HT1080 (cell line): ENCODE data around the gene USP28. TPM values are rescaled to one million over a fixed set of nuclear protein-coding genes. Genes with fewer than 3 reads are reported as not detected.
"Not testable (repeated sequence)": the region's sequence is repeated elsewhere in the genome, so short reads cannot be mapped to it uniquely, and the experiment has no call there.

ENCODE experiments used
- DNase-seq: peaks from one replicate; pipeline ENCODE4 v3.0.0-alpha.2; 2015; ENCODE audit warnings: low read depth
- total RNA-seq: library from RNA; depleted of rRNA; stranded (reverse); fragments of >200 nt; shearing (Covaris generic); gene quantifications from 2 replicates; pipeline ENCODE4 v1.2.3, GENCODE V29; 2014

Gene USP28
- total RNA-seq, 1 experiment from 2014 or later = 40.8 TPM

DNA sequence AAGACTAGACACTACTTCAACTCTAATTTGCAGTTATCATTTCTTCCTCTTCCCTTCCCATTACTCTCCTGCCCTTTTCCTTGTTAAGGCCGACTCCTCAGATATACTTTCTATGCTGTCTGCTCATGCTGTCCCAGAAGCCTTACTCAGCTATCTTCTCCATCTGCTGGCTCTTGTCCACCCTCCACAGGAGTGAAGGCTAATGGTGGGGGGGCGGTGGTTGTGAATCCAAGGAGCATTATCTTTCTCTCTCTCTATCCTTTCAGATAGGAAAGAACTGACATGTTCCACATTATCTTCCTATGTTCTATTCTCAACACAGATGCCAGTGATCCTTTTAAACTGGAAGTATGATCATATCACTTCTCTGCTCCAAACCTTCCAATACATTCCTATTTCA is 37.4 kb downstream of the USP28 start:
- DNase-seq = no peak

DNA sequence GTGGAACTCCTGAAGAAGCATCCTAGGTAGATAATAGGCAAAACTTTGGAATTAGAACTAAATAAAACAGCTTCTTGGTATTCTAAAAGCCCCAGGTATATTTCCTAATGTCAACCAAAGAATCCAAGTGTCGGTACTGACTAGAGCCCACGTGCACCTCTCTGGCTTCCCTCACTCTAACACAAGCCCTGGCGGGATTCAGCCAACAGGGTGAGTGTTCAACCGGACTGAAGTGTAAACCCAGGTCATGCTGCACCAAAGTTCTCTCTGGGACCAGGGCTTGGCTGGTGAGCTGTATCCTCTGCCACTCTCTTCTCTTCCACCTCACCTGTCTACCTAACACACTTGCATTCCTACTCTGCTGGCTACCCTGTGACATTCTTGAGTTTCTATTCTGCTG is 40.1 kb downstream of the USP28 start:
- DNase-seq = no peak

DNA sequence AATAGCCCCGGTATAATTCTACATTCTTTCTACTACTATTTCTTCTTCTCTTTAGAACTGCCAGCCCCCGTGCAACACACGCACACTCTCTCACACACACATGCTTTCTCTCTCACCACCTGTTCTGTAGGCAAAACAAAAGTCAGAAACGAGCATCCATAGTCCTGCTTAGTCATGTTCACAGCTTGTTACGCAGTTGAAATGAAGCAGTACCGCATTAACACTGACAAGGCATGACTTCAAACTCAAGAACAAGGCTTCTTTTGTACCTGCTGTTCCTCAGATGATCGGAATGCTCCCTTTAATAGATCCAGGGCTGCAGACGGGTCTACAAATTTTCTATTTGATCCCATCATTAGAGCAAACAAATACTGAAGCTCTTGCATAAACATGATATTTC is 42.2 kb downstream of the USP28 start:
- no peak for DNase-seq

DNA sequence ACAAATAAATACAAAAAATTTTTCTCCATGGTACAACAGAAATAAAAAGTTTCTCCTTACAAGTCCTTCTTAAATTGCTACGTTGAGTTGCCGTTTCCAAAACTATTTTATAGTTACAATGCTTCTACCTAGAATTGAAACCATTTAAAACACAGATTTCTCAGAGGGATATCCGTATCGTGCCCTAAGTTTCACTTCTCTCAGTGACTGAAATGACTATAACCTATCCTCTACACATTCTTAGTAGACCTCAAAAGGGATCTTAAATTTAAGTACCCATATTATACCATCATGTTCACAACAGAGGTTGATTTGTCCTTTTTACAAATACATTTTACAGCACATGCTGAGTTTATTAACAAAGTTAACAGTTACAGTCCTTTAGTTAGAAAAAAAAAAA is 44.1 kb downstream of the USP28 start:
- DNase-seq = no peak

DNA sequence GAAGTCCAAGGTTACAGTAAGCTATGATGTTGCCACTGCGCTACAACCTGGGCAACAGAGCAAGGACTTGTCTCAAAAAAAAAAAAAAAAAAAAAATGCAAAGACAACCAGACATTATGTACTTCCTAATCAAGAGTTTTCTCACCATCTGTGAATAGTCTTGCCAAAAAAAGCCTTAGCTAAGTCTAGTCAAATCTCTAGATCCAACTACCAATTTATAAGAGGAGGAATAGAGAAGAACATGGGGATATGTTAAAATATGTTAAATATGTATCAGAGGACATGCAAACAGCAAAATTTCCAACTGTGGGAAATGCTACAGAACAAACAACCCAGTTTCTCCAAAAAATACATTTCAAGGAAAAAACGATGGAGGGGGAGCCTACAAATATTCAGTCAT is 45.6 kb downstream of the USP28 start:
- no peak for DNase-seq

DNA sequence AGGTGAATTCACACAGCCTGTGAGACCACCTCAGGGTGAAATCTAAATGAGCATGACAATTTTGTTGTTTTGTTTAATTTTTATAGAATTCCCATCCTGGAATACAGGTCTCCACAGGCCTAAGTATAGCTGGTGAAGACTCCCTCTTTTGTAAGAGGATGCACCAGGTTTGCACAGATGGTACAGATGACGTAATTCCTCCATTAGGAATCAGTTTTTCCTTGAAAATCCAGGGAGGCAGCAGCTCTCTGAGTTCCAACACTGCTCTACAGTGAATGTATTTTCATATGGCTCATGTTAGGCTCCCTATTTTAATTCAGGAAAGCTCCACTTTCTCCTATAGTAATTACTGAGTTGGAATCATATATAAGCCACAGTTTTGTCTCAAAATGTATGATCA is 47.2 kb downstream of the USP28 start:
- DNase-seq = no peak

DNA sequence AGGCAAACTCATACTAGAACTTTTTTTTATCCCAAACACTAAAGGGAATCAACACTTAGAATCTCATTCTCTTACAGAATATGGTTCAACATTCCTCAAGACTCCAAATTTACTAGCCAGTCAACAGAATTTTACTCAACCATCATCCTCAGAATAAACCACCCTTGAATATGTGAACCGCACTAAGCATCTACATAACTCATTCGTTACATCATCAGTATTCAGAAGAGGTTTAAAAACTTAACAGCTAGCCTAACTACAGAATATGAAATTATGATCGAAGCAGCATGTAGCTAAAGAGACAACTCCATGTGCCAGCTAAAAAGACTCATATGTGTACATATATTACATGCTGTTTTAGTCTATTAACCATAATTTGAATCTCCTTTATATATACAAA is 47.9 kb downstream of the USP28 start:
- DNase-seq = no peak

DNA sequence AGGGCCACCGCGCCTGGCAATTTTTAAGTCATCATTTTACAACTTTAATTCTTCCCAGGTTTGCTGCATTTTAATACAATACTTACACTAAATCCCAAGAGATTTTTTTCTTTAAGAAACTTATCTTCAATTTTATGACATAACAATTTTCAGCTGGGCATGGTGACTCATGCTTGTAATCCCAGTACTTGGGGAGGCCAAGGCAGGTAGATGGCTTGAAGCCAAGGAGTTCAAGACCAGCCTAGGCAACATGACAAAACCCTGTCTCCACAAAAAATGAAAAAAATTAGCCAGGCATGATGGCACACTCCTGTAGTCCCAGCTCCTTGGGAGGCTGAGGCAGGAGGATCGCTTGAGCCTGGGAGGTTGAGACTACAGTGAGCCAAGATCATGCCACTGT is 56.9 kb downstream of the USP28 start:
- peak; percentile 4 for DNase-seq

DNA sequence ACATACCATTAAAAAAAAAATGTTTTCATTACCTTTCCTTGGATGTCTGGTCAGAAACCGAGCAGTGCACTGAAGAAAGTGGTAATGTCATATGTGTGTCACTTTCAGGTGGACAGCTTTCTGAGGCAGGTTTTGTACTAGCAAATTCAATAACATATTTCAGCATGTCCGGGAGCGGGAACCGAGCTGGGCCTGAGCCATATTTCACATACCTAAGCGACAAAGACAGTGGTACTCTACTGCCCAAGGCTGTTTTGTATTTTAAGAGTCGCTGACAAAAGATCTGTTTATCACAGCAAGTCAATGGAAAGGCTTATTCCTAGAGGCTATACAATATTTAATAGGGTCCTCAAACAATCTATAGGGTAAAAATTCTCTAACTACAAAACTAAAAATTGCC is 57.7 kb downstream of the USP28 start:
- DNase-seq = no peak

DNA sequence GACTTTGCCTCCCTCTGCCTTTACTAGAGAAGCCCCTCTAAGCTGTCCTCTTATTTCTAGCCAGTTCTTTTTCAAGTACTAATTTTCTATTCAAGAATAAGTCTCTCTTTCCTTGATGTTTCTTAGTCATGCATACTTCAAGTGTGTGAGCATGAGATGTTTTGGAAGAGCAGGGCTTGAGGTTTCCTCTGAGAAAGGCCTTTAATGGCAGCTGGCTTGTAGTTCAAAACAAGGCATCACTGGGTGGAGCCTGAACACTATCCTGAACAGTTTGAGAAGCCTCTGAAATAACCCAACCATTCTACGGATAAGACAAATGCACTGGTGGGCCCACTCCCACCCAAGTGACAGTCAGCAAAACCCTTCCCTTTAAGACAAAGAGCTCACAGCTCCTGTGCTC is 58.2 kb downstream of the USP28 start:
- DNase-seq = no peak

DNA sequence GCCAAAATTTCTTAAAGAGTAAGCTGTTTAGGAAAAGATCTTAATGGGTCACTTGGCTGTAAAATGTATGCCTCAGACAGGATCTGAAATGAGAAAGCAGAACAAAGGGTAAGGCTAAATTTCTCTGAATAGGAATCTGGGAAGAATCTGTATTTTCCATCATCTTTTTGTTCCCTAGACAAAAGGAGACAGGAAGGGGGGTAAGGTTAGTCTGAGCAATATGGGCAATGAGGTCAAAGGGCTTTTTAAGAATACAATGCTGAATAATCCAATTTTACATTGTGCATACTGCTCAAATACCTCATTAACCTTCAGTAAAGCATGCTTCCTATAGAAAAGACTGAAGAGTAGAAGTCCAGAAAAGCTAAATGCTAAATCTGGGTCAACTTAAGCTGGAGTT is 61.2 kb downstream of the USP28 start:
- no peak for DNase-seq

DNA sequence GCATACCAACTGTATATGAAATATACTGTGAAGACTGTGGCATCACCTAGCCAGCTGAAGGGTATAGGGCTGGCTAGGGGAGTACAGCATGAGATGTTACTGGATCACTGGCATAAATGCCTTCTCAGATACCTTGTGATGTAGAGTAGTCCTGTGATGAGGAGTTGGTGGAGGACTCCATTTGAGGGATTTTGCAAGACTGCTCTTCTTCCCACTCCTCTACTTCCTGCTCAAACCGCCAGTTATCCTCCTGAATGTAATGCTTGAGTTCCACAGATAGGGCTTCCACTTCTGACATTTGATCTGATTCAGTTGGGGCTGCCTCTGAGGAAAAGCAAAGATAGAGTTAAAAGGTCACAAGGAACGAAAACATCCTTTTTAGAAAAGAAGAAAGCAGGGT is 66.4 kb downstream of the USP28 start:
- no peak for DNase-seq

DNA sequence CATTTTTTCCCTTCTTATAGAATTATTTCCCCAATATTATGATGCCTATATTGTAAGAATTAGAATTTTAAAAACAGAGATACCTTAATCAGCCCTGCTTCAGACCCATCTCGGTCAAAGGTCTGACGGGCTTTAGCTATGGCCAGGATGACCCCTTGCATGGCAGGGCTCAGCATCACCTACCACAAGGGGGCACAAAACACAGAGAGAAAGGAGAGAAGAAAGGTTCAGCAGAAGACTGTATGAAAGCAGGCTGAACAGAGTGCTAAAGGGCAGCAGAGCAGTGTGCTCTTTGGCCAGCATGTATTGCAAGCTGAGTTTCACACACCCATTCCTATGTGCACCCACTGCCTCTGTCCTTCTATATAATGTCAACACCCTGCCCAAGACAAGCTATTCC is 69.0 kb downstream of the USP28 start:
- DNase-seq = peak; percentile 37

DNA sequence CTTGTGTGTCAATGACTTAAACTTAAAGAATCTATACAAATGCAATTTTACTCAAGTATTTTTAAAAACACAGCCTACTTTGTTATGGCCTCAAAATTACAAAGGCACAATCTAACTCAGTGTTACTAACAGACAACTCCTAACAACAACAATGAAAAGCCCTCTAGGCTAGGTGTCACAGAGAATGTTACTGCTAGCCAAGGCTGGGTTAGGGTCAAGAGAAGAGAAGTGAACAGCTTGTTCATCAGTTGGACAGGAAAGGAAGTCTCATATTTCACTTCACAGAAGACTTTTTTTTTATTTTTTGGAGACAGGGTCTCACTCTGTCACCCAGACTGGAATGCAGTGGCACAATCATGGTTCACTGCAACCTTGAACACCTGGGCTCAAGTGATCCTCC is 69.7 kb downstream of the USP28 start:
- peak; percentile 34 for DNase-seq

DNA sequence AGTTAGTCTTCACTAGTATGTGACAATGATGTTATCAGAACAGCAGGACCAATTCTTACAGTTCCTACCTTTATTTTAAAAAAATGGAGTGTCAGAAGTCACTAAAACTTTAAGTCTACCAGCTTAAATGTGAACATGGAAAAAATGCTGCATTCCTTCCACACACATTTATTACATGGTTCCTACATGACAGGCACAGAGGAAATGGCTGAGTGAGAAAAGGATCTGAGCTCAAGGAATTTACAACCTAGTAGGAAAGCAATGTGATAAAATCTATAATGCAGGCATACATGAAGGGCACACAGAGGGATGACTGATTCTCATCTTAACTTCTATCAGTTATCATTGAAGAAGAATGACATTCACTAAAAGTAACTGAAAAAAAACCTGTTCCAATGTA is 72.8 kb downstream of the USP28 start:
- no peak for DNase-seq

DNA sequence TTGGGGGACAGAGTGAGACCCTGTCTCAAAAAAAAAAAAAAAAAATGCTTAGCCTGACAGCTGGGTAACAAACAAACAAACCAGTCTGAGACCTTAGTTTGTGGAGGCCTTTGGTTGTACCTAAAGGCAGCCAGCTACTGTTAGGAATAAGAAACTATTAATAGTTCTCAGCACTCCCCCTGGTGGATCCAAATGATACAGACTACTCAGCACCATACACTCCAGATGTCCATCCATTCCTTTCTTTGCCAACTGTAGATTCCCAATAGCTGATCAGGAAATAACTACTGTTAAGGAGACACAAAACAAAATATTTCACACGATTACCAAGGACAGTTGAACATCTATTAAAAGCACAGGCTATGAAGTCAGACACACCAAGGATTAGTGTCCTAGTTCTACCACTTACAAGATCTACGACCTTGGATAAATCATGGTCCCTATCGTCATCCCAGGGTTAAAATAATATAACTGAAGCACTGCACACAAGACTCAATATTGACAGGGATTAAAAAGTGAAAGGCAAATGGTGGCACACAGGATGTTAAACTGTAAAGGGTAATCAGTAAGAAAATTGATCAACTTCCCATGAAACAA is 78.6 kb downstream of the USP28 start:
- peak; percentile 45 for DNase-seq

DNA sequence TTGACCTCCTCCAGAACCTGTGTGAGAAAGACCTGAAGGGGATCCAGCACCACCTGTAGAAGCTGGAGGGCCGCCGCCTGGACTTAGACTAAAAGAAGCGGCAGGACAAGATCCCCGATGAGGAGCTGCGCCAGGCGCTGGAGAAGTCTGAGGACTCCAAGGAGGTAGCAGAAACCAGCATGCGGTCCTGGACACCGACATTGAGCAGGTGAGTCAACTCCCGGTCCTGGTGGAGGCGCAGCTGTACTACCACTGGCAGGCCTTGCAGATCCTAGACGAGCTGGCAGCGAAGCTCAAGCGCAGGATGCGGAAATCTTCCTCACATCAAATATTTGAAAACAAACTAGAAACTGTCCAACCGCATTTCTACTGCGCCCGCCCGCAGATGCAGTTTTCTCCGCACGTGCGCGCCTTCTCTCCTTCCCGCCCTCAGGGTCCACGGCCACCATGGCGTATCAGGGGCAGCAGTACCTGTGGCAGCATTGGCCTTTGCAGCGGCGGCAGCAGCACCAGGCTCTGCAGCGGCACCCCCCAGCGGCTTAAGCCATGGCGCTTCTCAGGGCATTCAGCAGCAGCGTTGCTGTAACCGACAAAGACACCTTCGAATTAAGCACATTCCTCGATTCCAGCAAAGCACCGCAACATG is 85.6 kb downstream of the USP28 start:
- no peak for DNase-seq

DNA sequence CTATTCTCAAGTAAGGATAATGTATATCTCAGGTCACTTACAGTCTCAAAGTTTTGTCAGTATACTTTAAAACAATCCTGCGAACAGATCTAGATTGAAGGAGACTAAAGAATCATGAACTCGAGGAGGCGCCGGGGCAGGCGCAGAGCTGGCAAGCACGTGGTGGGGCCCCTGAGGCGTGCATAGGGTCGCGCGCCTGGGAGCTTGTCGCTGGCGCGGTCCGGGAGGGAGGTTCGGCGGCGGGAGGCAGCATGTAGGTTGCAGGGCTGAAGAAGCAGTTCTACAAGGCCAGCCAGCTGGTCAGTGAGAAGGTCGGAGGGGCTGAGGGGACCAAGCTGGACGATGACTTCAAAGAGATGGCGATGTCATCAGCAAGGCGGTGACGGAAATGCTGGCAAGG is 86.4 kb downstream of the USP28 start:
- not testable (repeated sequence) for DNase-seq

DNA sequence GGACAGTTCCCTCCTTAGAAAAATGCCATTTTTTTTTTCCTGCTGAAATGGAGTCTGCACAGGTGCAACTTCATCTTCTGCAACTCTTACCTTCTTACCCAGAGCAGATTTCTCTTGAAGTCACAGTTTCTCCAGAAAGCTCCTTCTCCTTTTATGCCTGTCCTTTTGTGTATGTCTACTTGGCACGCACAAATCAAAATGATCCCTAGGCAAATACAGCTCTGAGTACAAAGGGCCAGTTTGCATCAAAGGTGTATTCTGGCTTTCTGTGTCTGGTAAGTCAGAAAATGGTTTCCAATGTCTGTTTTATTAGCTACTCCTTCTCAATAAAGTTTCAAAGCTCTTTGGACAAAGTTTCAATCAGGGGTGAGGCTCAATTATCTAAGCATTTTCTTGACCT is 93.2 kb downstream of the USP28 start:
- DNase-seq = no peak

DNA sequence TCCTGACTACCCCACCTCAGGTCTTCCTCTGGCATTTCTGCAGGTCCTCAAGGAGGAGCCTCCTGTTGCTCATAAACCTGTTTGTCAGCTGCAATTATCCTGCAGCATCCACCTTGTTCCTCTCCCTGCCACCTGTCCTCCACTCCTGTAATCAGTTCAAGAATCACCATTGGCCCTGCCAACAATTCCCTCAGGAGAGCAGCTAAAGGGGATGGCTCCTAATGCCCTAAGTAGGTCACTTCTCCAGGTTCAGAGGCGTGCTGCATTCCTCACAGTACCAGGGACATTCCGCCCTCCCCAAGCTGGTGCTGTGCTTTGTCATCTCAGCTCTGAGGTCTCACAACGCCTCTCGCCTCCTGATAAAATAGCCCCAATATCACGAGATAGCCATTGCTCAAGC is 93.7 kb downstream of the USP28 start:
- no peak for DNase-seq

DNA sequence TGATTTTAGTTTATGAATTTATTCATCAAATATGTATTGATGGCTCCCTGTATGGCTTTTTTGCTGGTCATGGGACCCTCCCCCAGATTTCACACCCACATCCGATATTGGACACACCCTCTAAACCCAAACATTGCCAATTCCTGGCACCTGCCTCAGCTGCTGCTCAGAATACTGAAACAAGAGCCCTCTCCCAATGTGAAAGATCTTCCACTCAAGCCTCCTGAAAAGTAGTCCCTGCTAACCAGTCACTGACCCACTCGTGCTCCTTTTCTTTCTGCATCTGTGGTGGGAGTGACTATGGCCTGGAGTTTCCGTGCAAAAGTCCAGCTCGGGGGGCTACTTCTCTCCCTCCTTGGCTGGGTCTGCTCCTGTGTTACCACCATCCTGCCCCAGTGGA is 95.9 kb downstream of the USP28 start, which contains the start of gene CLDN25:
Gene CLDN25 (plus strand): TSS at position 301 of the 400 bp plus-strand sequence. CDS start 0 bp downstream, at position 301.
- DNase-seq = no peak

DNA sequence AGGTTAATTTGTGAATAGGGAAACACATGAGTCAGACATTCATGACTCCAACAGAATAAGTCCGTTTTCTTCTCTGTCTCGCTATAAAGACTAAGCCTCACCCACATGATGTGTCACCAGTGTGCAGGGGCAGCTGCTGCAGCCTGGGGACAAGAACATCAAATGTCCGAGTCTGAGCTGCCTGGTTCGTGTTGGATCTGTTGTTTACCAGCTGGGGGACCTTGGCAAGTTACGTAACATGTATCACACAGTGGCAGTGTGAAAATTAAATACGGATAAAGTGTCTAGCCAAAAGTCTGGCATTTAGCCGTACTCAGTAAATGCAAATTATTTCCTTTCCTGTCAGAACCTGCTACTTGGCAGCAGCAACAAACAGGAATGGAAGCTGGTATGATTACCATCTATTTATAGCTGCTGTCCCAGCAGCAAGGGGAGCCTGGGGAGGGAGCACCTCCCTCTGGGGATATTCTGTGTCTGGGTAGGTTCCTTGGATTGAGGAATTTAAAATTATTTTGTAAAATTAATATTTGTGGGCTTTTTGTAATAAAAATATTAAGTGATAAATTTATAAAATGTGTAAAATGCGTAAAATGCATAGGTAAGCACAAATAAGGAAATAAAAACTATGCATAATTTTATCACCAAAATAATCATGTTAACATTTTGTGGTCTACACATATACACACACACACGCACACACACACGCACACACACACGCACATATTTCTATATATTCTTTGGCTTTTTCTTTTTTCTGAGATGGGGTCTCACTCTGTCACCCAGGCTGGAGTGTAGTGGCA is 97.1 kb downstream of the USP28 start:
- peak; percentile 74 for DNase-seq

DNA sequence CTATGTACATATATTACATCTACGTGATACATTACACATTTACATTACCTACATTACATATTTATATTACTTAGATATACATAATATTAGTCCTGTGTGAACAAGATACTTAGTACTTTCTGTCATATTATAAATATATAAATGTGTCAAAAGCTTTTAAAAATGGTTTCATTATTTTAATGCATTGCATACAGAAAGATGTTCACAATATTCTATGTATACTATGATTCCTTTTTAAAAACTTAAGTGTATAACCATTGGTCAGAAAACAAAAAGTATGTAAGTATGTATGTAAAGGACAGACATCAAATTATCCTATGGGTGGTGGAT is 101.2 kb downstream of the USP28 start:
- no peak for DNase-seq
